ENCODE measurements around the gene SH3GL3.

Gene SH3GL3

GRCh38 chr15:83567318-83567717, 120.2 kb downstream of the SH3GL3 start:
- no peak for DNase-seq (ENCODE audit: low read depth in 2 of 2)

DNA sequence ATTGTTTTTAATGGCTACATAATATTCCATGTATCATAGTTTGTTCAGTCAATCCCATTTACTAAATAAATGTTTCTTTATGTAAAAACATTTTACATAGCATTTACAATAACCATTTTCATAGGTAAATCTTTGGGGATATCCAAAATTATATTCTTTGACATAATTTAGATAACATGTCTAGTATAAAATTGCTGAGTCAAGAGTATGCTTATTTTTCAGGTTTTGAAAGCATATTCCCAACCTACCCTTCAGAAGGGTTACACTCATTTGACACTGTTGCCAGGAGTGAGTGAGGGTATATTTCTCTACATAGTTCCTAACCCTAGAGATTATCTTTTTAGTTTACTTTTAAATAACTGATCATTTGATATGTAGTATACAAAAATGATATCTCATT, 122.2 kb downstream of the SH3GL3 start:
- DNase-seq (ENCODE audit: low read depth in 2 of 2): no peak

DNA sequence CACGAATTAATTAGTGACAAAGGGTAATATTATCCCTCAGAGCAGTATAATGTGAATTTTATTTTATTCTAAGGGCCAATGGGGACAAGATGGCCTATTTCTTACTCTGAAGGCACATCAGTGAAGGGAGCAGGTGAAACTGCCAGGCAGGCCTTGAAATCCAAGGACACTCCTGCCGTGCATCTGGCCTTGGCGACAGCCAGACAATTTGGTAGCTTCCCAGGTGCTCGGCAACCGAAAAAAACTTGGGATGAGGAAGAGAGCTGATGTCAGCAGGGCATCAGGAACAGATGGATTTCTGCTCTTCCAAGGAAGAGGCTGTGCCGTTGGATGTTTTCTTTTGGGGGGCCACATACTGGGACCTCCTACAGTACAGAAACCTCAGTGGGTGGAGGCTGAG, 123.6 kb downstream of the SH3GL3 start:
- DNase-seq (ENCODE audit: low read depth in 2 of 2): no peak

- DNase-seq (ENCODE audit: low read depth in 2 of 2): no peak
Observed at GRCh38 chr15:83571820-83572707, 124.9 kb downstream of the SH3GL3 start.

DNA sequence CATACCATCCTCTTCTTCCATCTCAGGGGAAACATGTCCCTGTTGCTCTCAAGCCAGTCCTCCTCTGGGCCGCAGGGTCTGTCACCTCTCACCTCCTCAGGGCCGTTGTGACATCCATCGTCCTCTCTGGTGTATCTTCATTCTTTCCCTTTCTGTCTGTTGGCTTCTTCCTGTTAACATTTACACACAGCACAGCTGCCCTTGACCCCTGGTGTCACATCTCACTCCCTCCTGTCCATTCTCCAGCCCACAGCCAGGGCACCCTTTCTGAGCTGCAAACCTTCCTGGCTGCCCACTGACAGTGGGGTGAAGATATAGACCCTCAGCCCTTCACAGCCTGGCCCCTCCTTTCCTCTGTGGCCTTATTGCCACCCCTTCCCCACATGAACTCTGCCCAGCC, 127.2 kb downstream of the SH3GL3 start:
- DNase-seq (ENCODE audit: low read depth in 2 of 2): no peak

GRCh38 chr15:83578691-83579090, 131.6 kb downstream of the SH3GL3 start:
- no peak for DNase-seq (ENCODE audit: low read depth in 2 of 2)

DNA sequence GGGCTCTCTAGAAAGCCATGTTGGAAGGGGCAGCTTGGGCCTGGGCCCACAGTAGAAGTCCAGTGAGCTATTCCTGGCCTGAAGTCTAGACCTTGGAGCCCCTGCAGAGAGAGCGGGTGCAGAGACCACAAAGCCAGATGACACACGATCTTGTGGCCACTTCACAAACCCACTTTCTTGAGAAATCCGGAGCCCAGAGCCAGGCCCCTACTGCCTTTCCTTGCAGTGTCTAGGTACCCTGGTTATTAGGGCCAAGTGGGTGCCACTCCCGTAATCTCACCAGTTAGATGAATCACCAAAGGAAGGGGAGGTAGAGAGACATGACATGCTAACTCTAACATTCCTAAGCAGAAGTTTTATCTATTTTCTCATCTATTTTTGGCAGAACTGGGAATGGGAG, 134.2 kb downstream of the SH3GL3 start:
- no peak for DNase-seq (ENCODE audit: low read depth in 2 of 2)

GRCh38 chr15:83582381-83582780, 135.2 kb downstream of the SH3GL3 start:
- DNase-seq (ENCODE audit: low read depth in 2 of 2): no peak

GRCh38 chr15:83585601-83586335, 138.6 kb downstream of the SH3GL3 start:
- no peak for DNase-seq (ENCODE audit: low read depth in 2 of 2)

DNA sequence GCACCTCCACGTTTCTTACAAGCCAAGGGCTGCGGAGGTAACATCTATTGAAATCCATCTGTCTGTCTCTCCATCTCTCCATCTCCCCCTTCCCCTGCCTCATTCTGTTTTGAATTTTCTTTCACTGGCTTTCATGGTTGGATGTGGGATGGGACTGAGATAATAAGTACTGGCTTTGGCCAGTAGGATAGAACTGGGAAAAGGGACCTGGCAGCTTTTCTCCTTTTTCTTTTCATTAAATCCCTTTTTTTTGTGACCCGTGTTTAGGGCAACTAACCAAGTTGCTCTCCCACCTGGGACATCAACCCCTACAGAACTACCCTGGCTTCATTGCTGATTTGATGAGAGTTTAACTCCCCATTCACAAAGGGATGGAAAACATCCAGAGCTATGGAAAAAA, 139.9 kb downstream of the SH3GL3 start:
- no peak for DNase-seq (ENCODE audit: low read depth in 2 of 2)

GRCh38 chr15:83588441-83588840, 141.3 kb downstream of the SH3GL3 start:
- no peak for DNase-seq (ENCODE audit: low read depth in 2 of 2)

- DNase-seq (ENCODE audit: low read depth in 2 of 2): no peak
Observed at GRCh38 chr15:83592370-83593040, 145.4 kb downstream of the SH3GL3 start.

GRCh38 chr15:83595191-83595590, 148.1 kb downstream of the SH3GL3 start:
- DNase-seq (ENCODE audit: low read depth in 2 of 2): no peak

DNA sequence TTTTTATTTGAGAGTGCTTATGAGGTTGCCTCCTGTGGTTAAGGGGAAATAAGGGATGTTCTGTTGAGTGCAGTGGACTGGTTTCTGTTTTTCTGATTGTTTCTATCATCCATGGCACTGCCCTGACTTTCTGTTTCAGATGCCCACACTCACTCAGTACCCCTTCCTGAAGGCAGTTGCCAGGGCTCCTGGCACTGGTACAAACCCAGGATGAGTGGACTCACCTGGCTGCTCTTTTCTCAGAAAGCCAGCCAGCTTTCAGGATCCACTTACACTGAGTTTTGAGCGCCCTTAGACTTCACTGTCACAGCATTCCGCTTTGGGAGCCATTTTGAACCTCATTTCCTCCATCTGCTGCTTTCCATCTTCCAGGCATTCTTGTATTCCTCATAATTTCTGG, 150.9 kb downstream of the SH3GL3 start:
- DNase-seq (ENCODE audit: low read depth in 2 of 2): no peak

- no peak for DNase-seq (ENCODE audit: low read depth in 2 of 2)
Observed at GRCh38 chr15:83602021-83602420, 154.9 kb downstream of the SH3GL3 start.

DNA sequence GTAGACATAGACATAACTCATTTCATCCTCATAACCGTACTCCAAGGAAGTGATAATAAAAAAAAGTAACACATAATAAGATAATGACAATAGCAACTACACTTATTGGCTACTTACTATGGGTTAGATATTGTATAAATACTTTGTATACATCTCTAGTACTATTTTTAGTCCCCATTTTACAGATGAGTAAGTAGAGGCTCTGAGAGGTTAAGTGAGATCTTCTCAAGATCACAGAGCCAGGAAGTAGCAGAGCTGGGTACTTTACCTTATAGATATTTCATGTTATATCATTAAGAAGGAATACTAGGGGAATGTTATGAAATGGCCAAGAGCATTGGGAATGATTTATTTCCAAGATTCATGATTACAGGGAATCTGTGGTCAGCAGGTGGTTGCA, 157.4 kb downstream of the SH3GL3 start:
- DNase-seq (ENCODE audit: low read depth in 2 of 2): no peak

DNA sequence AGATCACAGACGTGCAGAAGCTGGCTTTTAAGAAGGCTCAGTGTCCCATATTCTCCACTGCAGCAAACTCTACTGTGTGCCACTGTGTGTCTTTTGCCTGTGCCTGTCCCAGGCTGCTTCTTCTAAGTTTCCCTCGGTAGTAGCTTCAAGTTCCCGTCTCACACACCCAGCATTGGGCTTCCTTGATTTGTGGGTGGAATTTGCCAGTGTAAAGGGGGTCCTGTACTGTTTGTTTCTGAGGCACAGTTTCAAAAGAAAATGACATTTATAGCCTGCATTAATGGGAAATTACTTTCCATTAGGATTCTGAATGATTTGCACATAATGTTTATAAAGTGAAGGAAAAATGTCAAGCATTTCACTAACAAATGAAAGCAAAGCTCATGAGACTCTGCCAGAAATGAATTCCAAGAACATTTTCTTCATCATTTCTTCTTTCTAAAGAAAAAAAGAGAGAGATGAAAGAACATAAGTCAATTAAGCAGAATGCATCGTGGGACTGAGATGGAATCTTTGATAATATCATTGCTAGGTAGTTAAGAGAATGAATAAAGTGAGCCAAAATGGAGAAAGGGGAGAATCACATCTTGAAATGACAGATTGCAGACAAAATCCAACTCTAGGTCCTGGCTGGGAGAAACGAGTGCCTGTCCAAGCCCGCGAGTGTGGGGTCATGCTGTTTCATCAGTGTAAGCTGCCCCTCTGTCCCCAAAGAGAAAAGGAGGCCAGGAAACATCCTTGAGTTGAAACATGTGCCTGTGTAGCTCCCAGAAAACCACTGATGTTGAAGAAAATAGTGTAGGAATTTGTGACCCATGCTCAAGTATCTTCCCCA, 158.2 kb downstream of the SH3GL3 start:
- DNase-seq (ENCODE audit: low read depth in 2 of 2): no peak

DNA sequence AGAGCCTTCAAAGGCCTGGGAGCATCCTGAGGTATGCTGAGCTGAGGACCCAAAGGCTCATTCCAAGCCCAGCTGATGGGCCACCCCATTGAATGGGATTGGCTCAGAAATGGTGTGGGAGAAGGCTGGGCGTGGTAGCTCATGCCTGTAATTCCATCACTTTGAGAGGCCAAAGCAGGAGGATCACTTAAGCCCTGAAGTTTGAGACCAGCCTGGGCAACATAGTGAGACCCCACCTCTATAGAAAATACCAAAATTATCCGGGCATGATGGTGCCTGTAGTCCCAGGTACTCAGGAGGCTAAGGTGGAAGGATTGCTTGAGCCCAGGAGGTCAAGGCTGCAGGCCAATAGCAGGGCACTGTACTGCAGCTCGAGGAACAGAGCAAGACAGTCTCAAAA, 163.0 kb downstream of the SH3GL3 start:
- DNase-seq (ENCODE audit: low read depth in 2 of 2): no peak

DNA sequence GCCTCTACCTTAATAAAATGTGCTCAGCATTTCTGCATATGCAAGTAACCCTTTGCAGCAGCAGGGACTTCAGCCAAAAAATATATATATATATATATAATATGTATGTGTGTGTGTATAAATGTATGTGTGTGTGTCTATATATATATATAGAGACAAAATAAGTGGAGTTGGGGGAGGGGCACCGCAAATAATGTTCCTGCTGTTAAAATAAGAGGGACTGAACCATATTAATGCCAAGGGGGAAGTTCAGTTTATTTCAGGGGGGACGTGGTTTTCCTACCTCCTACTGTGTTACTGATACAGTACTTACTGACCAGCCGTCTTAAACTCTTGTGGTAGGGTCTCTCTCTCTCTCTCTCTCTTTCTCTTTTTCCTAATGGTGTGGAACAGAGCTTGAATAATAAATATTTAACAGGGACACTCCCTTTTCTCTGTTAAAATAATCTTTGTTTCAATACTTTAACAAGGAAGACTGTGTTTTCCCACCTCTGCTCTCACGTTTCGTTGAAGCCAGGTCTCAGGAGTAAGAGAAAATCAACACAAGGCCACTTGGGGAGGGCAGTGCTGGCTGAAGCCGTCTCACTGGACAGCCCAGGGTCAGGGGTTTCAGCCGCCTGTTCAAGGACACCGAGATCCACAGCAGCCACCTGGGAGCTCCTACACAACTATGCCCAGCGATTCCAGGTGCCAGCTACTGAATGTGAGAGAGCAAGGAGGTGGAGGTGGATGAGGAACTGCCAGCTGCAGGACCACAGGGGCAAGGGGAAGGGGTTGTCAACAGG, 164.0 kb downstream of the SH3GL3 start:
- DNase-seq (ENCODE audit: low read depth in 2 of 2): no peak

DNA sequence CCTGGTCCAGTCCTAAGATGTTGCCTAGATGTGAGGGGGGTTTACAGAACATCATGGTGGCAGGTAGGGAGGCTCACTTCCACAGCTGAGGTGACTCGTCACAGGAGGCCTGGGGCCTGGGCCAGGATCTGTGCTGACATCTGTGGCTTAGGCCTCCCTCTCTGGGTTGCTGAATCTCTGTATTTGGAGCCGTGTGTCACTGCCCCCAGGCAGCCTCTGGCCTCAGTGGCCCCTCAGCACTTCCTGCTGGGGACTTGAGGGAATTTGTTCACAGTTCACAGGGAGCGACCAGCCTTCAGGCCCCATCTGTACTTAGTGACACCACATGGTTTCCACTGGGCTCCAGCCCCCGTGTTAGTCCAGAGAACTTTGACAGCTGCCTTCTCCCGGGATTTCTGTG, 165.1 kb downstream of the SH3GL3 start:
- DNase-seq (ENCODE audit: low read depth in 2 of 2): no peak
